Measurements from ENCODE around the gene HDAC11. TPM values are rescaled to one million over a fixed set of nuclear protein-coding genes. Genes with fewer than 3 reads are reported as not detected.

HDAC11 gene
- total and polyA plus RNA-seq, 10 donors, result 2.5 to 11.2 (median 6.3) TPM

DNA sequence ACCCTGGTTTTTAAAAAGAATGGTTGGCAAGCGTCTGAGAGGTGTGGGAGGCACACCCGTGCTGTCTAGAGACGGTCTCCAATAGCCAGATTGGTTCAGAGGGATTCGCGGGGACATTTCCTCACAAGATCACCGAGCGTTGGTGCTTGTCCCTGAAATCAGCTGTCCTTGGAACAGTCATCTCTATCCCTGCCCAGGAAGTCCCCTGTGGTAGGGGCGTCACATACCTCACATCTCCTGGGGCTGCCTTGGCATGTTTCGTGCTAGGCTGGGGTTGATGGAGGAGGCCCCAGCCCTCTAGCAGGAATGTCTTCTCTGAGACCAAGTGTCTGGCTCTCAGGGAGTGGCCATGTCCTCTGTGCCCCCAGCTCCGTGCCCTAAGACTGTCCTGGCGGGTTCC lies 75.6 kb downstream of the HDAC11 start:
- no peak for DNase-seq
- 78 to 93% (median 81%) methylated on average over 11 of the region's 11 CpGs for WGBS, 5 donors
- Histone ChIP-seq H3K9me3 (no peaks in the 10 kb centered on the region), H3K4me1 (peaks cover 0 to 37% (median 13%) of the 10 kb centered on the region in 6 donors), H3K36me3 (no peaks in the 10 kb centered on the region), H3K4me3 (no peak overlapping the region), H3K27me3 (replicated peaks in 1 of 7) (peaks cover 0 to 68% (median 0%) of the 10 kb centered on the region in 7 donors), H3K27ac (no peak overlapping the region)
- TF ChIP-seq CTCF (IDR thresholded peaks at IDR 0.05 in 8 of 11, conservative IDR thresholded peaks at IDR 0.05 in 3 of 11) (no peak), POLR2A (IDR thresholded peaks at IDR 0.05) (no peak), POLR2AphosphoS5 (IDR thresholded peaks at IDR 0.05) (no peak)
- intact Hi-C loops (cut with DNase I; ENCODE audit: low total_unique reads), result no loop called here

Small RNAs within 50 kb of the gene (small RNA-seq; reads per million reads assigned to genes)
- 0 reads per million in 4 donors for gene AC027124.2

Other genes with a start within 250 kb of the HDAC11 start
- gene NUP210, start 60.0 kb upstream of the HDAC11 start, total RNA-seq, result 10 to 100 TPM; 49.8 to 76.8 (median 64.2) TPM
- 10 to 100 TPM; 20.1 to 35.0 (median 23.6) TPM for gene NUP210, start 60.0 kb upstream of the HDAC11 start, polyA plus RNA-seq
- 10 to 100 TPM in 4 of 7 donors, 1 to 10 TPM in 3; 6.1 to 28.2 (median 17.4) TPM for gene FBLN2, start 68.8 kb downstream of the HDAC11 start, total RNA-seq
- 10 to 100 TPM in 1 of 3 donors, 1 to 10 TPM in 2; 8.9 to 15.9 (median 9.1) TPM for gene FBLN2, start 68.8 kb downstream of the HDAC11 start, polyA plus RNA-seq